GM23338 (cell line): Measurements from ENCODE around the gene GIGYF2. TPM values are rescaled to one million over a fixed set of nuclear protein-coding genes. Genes with fewer than 3 reads are reported as not detected.
A peak's percentile ranks its signal among the peaks of the same experiment; 100 is the strongest.

Experiments used
- ATAC-seq: fragments of 200-7000 bp; cut with Tn5 transposase; 3 replicates; pipeline ENCODE4 v1.9.1; 2020
- DNase-seq: peaks from one replicate; pipeline ENCODE4 v3.0.0-alpha.2; 2015; ENCODE audit warnings: low spot score
- H2AFZ ChIP-seq: fragments of 200-600 bp; sonication (generic); 2 replicates; pipeline ENCODE4 v1.8.0; 2016; ENCODE audit warnings: antibody characterized with exemption, mild to moderate bottlenecking, moderate library complexity
- H3F3A ChIP-seq: fragments of 200-600 bp; sonication (generic); replicated peaks from 2 replicates; pipeline ENCODE4 v1.8.0; 2017; ENCODE audit warnings: antibody characterized with exemption, mixed run types, low read depth
- H3K27ac ChIP-seq: fragments of 200-600 bp; sonication (generic); 2 replicates; pipeline ENCODE4 v1.6.1; 2016; ENCODE audit warnings: low read depth
- H3K27me3 ChIP-seq: fragments of 200-600 bp; sonication (generic); 2 replicates; pipeline ENCODE4 v1.8.0; 2016; ENCODE audit warnings: mild to moderate bottlenecking, mixed run types, moderate library complexity; ENCODE audit not compliant: insufficient read depth
- H3K36me3 ChIP-seq: fragments of 200-600 bp; sonication (generic); 2 replicates; pipeline ENCODE4 v1.8.0; 2016; ENCODE audit warnings: mild to moderate bottlenecking; ENCODE audit not compliant: insufficient read depth
- H3K4me1 ChIP-seq: fragments of 200-600 bp; sonication (generic); 2 replicates; pipeline ENCODE4 v1.8.0; 2016; ENCODE audit warnings: mild to moderate bottlenecking, moderate library complexity; ENCODE audit not compliant: insufficient read depth
- H3K4me2 ChIP-seq: fragments of 200-600 bp; sonication (generic); 2 replicates; pipeline ENCODE4 v1.7.1; 2017; ENCODE audit warnings: mixed run types
- H3K4me3 ChIP-seq: fragments of 200-600 bp; sonication (generic); 2 replicates; pipeline ENCODE4 v1.6.1; 2016; ENCODE audit warnings: mixed run types
- H3K79me2 ChIP-seq: fragments of 200-600 bp; sonication (generic); replicated peaks from 2 replicates; pipeline ENCODE4 v1.8.0; 2017; ENCODE audit warnings: mild to moderate bottlenecking; ENCODE audit not compliant: insufficient read depth
- H3K9me2 ChIP-seq: fragments of 200-600 bp; sonication (generic); 2 replicates; pipeline ENCODE4 v1.8.0; 2017; ENCODE audit not compliant: insufficient read depth
- H4K20me1 ChIP-seq: fragments of 200-600 bp; sonication (generic); replicated peaks from 2 replicates; pipeline ENCODE4 v1.8.0; 2017; ENCODE audit warnings: mild to moderate bottlenecking; ENCODE audit not compliant: insufficient read depth
- H3K27ac Mint-ChIP-seq: 2 replicates; pipeline ENCODE4 v1.8.0; 2020; ENCODE audit warnings: inconsistent platforms, mild to moderate bottlenecking, moderate library complexity, mixed read lengths
- H3K27me3 Mint-ChIP-seq: 3 replicates; pipeline ENCODE4 v1.8.0; 2022; ENCODE audit warnings: low read depth, mild to moderate bottlenecking, moderate library complexity, mixed read lengths, inconsistent platforms; ENCODE audit not compliant: insufficient read depth, poor library complexity
- H3K36me3 Mint-ChIP-seq: 3 replicates; pipeline ENCODE4 v1.8.0; 2021; ENCODE audit warnings: low read depth, mild to moderate bottlenecking, inconsistent platforms, moderate library complexity, mixed read lengths
- H3K4me1 Mint-ChIP-seq: 3 replicates; pipeline ENCODE4 v1.8.0; 2020; ENCODE audit warnings: mild to moderate bottlenecking, inconsistent platforms, mixed read lengths
- H3K4me3 Mint-ChIP-seq: 3 replicates; pipeline ENCODE4 v1.8.0; 2021; ENCODE audit warnings: moderate library complexity, mild to moderate bottlenecking, inconsistent platforms, mixed read lengths
- H3K9me3 Mint-ChIP-seq: 3 replicates; pipeline ENCODE4 v1.8.0; 2020; ENCODE audit warnings: moderate library complexity, mild to moderate bottlenecking, inconsistent platforms, mixed read lengths
- CREB1 ChIP-seq: fragments of 250-450 bp; sonication (Bioruptor Pico); IDR thresholded peaks from 2 replicates; pipeline ENCODE4 v1.5.0; 2020; ENCODE audit warnings: low read depth, mild to moderate bottlenecking, moderate library complexity
- EZH2phosphoT487 ChIP-seq: fragments of 200-600 bp; sonication (generic); IDR thresholded peaks from one replicate; pipeline ENCODE4 v1.8.1; 2018; ENCODE audit warnings: antibody characterized with exemption; ENCODE audit not compliant: unreplicated experiment
- JUNB ChIP-seq: IDR thresholded peaks from one replicate; pipeline ENCODE4 v1.6.1; 2016; ENCODE audit warnings: antibody characterized with exemption; ENCODE audit not compliant: unreplicated experiment
- NANOG ChIP-seq: IDR thresholded peaks from 2 replicates; pipeline ENCODE4 v1.6.1; 2016; ENCODE audit warnings: antibody characterized with exemption, borderline replicate concordance
- POLR2AphosphoS5 ChIP-seq: IDR thresholded peaks from 2 replicates; pipeline ENCODE4 v1.6.1; 2016; ENCODE audit warnings: antibody characterized with exemption, low read depth
- ZNF331 ChIP-seq: fragments of 250-450 bp; sonication (Bioruptor Pico); IDR thresholded peaks from 2 replicates; pipeline ENCODE4 v1.5.0; 2020; ENCODE audit warnings: low read depth, mild to moderate bottlenecking, moderate library complexity
- polyA plus RNA-seq: library from polyadenylated mRNA; unstranded; fragments of >200 nt; fragmentation: Nextera tagmentation; extraction: Ambion mirVana; gene quantifications from 2 replicates; pipeline ENCODE4 v1.2.1, GENCODE V29; 2016
- total RNA-seq: library from RNA; depleted of rRNA; stranded (reverse); fragments of >200 nt; shearing (Covaris generic); gene quantifications from 2 replicates; pipeline ENCODE4 v1.2.3, GENCODE V29; 2014
- TF ChIP-seq, protein P1 (sequence below): IDR thresholded peaks from 2 replicates; pipeline ENCODE4 v1.6.1; 2016; ENCODE audit warnings: antibody characterized with exemption
- TF ChIP-seq, protein P2 (sequence below), 2 experiments: fragments of 200-600 bp in 1 of 2; sonication (generic) in 1 of 2; conservative IDR thresholded peaks; 2 replicates each; pipeline versions ENCODE4 v1.5.1 to v1.6.1; 2016 to 2017; ENCODE audit warnings: antibody characterized with exemption in 2 of 2, low read depth in 2 of 2, mild to moderate bottlenecking in 2 of 2, moderate library complexity in 1 of 2
- TF ChIP-seq, protein P3 (sequence below): fragments of 250-450 bp; sonication (Bioruptor Pico); IDR thresholded peaks from 2 replicates; pipeline ENCODE4 v1.5.0; 2020; ENCODE audit warnings: mild to moderate bottlenecking, moderate library complexity

The GIGYF2 gene
- total and polyA plus RNA-seq, 2 experiments from 2014 or later, result 48.9 to 104 TPM

DNA sequence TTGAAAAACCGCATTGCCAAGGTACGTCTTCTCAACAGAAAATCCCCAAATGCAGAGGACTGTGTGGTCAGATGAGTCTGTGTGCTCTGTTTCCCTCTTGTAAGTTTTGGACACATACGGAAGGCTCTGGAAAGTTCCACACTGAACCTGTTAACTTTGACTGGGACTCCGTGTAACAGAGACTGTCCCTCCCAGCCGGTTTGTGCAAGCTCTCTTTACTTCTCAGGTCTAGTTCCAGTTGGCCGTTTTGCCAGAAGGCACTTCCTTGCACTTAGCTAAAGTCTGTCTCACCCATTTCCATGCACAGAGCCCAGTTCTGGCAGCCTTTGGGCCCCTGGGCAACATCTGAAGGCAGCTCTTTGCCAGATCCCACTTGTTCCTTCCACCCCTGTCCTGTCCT is 41.7 kb upstream of the GIGYF2 start (continued):
- TF ChIP-seq, protein P1, sequence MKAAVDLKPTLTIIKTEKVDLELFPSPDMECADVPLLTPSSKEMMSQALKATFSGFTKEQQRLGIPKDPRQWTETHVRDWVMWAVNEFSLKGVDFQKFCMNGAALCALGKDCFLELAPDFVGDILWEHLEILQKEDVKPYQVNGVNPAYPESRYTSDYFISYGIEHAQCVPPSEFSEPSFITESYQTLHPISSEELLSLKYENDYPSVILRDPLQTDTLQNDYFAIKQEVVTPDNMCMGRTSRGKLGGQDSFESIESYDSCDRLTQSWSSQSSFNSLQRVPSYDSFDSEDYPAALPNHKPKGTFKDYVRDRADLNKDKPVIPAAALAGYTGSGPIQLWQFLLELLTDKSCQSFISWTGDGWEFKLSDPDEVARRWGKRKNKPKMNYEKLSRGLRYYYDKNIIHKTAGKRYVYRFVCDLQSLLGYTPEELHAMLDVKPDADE, result no peak
- no peak for TF ChIP-seq EZH2phosphoT487
- no peak for TF ChIP-seq NANOG
- TF ChIP-seq JUNB, result no peak

DNA sequence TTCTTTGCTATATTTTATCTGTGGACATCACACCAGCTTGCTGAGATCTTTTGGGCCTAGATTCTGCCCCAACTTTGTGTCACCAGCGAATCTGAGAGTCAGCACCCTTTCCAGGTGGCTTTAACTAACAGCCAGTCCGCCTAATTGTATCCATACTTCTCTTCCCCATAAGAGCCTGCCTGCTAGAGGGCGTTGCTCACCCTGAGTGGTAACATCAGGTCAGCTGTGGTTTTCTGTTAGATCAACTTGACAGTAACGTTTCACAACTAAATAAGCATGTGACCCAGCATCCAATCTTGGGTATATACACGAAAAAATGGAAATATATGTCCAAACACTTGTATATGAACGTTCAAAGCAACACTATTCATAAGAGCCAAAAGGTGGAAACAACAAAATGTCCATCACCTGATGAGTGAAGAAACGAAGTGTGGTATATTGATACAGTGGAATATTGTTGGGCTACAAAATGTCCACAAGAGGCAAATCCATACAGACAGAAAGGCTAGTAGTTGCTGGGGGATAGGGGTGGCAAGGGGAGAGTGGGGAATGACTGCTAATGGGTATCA is 38.8 kb upstream of the GIGYF2 start:
- Mint-ChIP-seq H3K4me1 (no peaks in the 10 kb centered on the region; the same call in 2 of the 3 replicates), H3K27me3 (peaks cover 4% of the 10 kb centered on the region), H3K36me3 (no peaks in the 10 kb centered on the region), H3K9me3 (no peaks in the 10 kb centered on the region; the same call in 2 of the 3 replicates), H3K4me3 (no peak overlapping the region), H3K27ac (no peak overlapping the region)
- Histone ChIP-seq H3K9me2 (no peaks in the 10 kb centered on the region), H4K20me1 (no peaks in the 10 kb centered on the region), H3F3A (no peaks in the 10 kb centered on the region), H3K79me2 (no peaks in the 10 kb centered on the region), H3K27me3 (no peaks in the 10 kb centered on the region), H3K27ac (no peak overlapping the region), H3K4me1 (no peaks in the 10 kb centered on the region), H3K36me3 (no peaks in the 10 kb centered on the region), H2AFZ (no peak overlapping the region), H3K4me2 (no peak overlapping the region), H3K4me3 (no peak overlapping the region)
- peak; percentile 42 for DNase-seq
- TF ChIP-seq NANOG, result no peak
- TF ChIP-seq, protein P2, sequence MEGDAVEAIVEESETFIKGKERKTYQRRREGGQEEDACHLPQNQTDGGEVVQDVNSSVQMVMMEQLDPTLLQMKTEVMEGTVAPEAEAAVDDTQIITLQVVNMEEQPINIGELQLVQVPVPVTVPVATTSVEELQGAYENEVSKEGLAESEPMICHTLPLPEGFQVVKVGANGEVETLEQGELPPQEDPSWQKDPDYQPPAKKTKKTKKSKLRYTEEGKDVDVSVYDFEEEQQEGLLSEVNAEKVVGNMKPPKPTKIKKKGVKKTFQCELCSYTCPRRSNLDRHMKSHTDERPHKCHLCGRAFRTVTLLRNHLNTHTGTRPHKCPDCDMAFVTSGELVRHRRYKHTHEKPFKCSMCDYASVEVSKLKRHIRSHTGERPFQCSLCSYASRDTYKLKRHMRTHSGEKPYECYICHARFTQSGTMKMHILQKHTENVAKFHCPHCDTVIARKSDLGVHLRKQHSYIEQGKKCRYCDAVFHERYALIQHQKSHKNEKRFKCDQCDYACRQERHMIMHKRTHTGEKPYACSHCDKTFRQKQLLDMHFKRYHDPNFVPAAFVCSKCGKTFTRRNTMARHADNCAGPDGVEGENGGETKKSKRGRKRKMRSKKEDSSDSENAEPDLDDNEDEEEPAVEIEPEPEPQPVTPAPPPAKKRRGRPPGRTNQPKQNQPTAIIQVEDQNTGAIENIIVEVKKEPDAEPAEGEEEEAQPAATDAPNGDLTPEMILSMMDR (conservative IDR thresholded peaks at IDR 0.05; ENCODE audit: low read depth in 2 of 2), result peak; percentile 45 to 63
- peak; percentile 69 for ATAC-seq

DNA sequence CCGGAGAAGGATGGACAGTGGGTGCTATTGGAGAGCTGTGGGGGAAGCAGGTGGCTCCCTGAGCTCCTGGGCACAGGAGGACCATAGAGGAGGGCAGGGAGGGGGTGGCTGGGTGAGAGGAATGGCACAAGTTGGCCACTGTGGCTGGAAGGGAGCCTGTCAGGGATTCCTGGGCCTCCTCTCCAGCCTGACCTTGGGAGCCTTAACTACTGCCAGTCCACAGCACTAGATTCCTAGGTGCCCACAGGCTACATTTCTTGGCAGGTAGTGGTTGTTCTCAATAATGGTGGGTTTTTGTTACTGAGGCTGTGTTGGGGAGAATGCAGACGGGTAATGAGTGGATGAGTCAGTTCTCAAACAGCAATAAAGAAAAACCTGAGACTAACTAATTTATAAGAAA is 37.8 kb upstream of the GIGYF2 start:
- no peaks in the 10 kb centered on the region for H3K36me3 Mint-ChIP-seq
- no peaks in the 10 kb centered on the region for H3K27me3 ChIP-seq
- no peak for ATAC-seq
- no peaks in the 10 kb centered on the region for H4K20me1 ChIP-seq
- H3K4me3 Mint-ChIP-seq, result no peak overlapping the region
- H3F3A ChIP-seq, result no peaks in the 10 kb centered on the region
- no peaks in the 10 kb centered on the region; the same call in 2 of the 3 replicates for H3K4me1 Mint-ChIP-seq
- H3K27me3 Mint-ChIP-seq, result peaks cover 4% of the 10 kb centered on the region
- H2AFZ ChIP-seq, result no peak overlapping the region
- H3K27ac ChIP-seq, result no peak overlapping the region
- H3K4me1 ChIP-seq, result no peaks in the 10 kb centered on the region
- no peaks in the 10 kb centered on the region for H3K9me2 ChIP-seq
- no peaks in the 10 kb centered on the region; the same call in 2 of the 3 replicates for H3K9me3 Mint-ChIP-seq
- H3K4me3 ChIP-seq, result no peak overlapping the region
- H3K4me2 ChIP-seq, result no peak overlapping the region
- H3K27ac Mint-ChIP-seq, result no peak overlapping the region
- no peak for DNase-seq
- no peaks in the 10 kb centered on the region for H3K36me3 ChIP-seq
- no peaks in the 10 kb centered on the region for H3K79me2 ChIP-seq
- TF ChIP-seq, protein P3, sequence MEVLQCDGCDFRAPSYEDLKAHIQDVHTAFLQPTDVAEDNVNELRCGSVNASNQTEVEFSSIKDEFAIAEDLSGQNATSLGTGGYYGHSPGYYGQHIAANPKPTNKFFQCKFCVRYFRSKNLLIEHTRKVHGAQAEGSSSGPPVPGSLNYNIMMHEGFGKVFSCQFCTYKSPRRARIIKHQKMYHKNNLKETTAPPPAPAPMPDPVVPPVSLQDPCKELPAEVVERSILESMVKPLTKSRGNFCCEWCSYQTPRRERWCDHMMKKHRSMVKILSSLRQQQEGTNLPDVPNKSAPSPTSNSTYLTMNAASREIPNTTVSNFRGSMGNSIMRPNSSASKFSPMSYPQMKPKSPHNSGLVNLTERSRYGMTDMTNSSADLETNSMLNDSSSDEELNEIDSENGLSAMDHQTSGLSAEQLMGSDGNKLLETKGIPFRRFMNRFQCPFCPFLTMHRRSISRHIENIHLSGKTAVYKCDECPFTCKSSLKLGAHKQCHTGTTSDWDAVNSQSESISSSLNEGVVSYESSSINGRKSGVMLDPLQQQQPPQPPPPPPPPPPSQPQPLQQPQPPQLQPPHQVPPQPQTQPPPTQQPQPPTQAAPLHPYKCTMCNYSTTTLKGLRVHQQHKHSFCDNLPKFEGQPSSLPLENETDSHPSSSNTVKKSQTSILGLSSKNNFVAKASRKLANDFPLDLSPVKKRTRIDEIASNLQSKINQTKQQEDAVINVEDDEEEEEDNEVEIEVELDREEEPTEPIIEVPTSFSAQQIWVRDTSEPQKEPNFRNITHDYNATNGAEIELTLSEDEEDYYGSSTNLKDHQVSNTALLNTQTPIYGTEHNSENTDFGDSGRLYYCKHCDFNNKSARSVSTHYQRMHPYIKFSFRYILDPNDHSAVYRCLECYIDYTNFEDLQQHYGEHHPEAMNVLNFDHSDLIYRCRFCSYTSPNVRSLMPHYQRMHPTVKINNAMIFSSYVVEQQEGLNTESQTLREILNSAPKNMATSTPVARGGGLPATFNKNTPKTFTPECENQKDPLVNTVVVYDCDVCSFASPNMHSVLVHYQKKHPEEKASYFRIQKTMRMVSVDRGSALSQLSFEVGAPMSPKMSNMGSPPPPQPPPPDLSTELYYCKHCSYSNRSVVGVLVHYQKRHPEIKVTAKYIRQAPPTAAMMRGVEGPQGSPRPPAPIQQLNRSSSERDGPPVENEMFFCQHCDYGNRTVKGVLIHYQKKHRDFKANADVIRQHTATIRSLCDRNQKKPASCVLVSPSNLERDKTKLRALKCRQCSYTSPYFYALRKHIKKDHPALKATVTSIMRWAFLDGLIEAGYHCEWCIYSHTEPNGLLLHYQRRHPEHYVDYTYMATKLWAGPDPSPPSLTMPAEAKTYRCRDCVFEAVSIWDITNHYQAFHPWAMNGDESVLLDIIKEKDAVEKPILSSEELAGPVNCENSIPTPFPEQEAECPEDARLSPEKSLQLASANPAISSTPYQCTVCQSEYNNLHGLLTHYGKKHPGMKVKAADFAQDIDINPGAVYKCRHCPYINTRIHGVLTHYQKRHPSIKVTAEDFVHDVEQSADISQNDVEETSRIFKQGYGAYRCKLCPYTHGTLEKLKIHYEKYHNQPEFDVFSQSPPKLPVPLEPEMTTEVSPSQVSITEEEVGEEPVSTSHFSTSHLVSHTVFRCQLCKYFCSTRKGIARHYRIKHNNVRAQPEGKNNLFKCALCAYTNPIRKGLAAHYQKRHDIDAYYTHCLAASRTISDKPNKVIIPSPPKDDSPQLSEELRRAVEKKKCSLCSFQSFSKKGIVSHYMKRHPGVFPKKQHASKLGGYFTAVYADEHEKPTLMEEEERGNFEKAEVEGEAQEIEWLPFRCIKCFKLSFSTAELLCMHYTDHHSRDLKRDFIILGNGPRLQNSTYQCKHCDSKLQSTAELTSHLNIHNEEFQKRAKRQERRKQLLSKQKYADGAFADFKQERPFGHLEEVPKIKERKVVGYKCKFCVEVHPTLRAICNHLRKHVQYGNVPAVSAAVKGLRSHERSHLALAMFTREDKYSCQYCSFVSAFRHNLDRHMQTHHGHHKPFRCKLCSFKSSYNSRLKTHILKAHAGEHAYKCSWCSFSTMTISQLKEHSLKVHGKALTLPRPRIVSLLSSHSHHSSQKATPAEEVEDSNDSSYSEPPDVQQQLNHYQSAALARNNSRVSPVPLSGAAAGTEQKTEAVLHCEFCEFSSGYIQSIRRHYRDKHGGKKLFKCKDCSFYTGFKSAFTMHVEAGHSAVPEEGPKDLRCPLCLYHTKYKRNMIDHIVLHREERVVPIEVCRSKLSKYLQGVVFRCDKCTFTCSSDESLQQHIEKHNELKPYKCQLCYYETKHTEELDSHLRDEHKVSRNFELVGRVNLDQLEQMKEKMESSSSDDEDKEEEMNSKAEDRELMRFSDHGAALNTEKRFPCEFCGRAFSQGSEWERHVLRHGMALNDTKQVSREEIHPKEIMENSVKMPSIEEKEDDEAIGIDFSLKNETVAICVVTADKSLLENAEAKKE (CRISPR knock-in tag), result no peak
- TF ChIP-seq NANOG (no peak), ZNF331 (CRISPR knock-in tag) (no peak), CREB1 (CRISPR knock-in tag) (no peak), POLR2AphosphoS5 (no peak)
- TF ChIP-seq, protein P1, result no peak
